ENCODE measurements around the gene SYNE1.

- TF ChIP-seq CTCF (IDR thresholded peaks at IDR 0.05) (no peak), EZH2 (IDR thresholded peaks at IDR 0.05) (no peak), EZH2phosphoT487 (IDR thresholded peaks at IDR 0.05) (no peak)
Measured at GRCh38 chr6:152295346-152295745, 341.8 kb downstream of the SYNE1 start.

Measured in neural progenitor cell (in vitro differentiated cells).